Measurements from ENCODE around the gene TNFRSF4. TPM values are rescaled to one million over a fixed set of nuclear protein-coding genes. Genes with fewer than 3 reads are reported as not detected.

Gene TNFRSF4
- total RNA-seq, 6 experiments from 2014 or later: 0.17 TPM; not detected in 5

DNA sequence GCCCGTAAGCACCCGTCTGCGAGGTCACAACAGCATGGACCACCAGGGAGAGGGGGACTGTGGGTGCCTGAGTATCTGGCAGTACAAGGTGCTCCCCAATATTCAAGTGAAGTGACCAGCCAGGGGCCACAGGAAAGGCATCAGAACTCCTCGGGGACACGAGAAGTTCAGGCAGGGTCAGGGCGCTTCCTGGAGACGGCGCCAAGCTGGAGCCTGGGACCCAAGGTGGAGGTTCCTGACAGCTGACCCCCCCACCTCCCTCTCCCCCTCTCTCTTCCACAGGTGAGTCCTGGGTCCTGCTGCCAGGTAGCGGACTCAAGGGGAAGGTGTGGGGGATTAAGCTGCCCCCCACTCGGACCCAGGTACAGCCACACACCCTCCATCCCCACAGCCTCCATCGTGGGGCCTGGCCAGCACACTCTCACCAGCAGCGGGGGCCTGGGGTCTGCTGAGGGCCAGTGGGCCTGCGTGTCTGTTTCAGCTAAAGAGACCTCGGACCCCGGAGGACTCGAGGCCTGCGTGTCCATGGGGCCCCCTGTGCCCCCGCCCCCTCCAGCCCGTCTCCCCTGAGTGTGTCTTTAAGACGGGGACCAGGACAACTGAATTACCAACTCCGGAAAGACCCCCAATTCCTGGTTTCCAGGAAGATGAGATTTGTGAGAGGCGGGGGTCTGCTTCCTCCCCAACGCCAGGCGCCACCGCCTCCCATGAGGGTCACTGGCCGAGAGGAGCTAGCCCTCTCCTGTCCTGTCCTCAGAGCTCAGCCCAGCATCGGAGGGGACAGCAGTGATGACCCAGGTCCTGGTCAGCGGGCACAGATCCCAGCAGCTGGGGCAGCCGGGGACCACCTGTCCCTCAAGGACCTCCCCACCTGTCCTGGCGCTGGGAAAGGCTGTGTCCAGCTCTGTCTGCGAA is 13.7 kb downstream of the TNFRSF4 start:
- TF ChIP-seq, protein P1, sequence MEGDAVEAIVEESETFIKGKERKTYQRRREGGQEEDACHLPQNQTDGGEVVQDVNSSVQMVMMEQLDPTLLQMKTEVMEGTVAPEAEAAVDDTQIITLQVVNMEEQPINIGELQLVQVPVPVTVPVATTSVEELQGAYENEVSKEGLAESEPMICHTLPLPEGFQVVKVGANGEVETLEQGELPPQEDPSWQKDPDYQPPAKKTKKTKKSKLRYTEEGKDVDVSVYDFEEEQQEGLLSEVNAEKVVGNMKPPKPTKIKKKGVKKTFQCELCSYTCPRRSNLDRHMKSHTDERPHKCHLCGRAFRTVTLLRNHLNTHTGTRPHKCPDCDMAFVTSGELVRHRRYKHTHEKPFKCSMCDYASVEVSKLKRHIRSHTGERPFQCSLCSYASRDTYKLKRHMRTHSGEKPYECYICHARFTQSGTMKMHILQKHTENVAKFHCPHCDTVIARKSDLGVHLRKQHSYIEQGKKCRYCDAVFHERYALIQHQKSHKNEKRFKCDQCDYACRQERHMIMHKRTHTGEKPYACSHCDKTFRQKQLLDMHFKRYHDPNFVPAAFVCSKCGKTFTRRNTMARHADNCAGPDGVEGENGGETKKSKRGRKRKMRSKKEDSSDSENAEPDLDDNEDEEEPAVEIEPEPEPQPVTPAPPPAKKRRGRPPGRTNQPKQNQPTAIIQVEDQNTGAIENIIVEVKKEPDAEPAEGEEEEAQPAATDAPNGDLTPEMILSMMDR (IDR thresholded peaks at IDR 0.05): no peak
- no peak overlapping the region for H3K4me3 Mint-ChIP-seq
- H3K27me3 Mint-ChIP-seq (ENCODE audit: insufficient read depth): peaks cover 5% of the 10 kb centered on the region
- no peak for DNase-seq
- H3K4me1 Mint-ChIP-seq (ENCODE audit: low read depth): no peaks in the 10 kb centered on the region
- peaks cover 2% of the 10 kb centered on the region for H3K9me3 Mint-ChIP-seq
- peaks cover 2% of the 10 kb centered on the region; the same call in 1 of the 2 replicates for H3K36me3 Mint-ChIP-seq (ENCODE audit: low read depth)
- H3K27ac Mint-ChIP-seq: no peak overlapping the region

DNA sequence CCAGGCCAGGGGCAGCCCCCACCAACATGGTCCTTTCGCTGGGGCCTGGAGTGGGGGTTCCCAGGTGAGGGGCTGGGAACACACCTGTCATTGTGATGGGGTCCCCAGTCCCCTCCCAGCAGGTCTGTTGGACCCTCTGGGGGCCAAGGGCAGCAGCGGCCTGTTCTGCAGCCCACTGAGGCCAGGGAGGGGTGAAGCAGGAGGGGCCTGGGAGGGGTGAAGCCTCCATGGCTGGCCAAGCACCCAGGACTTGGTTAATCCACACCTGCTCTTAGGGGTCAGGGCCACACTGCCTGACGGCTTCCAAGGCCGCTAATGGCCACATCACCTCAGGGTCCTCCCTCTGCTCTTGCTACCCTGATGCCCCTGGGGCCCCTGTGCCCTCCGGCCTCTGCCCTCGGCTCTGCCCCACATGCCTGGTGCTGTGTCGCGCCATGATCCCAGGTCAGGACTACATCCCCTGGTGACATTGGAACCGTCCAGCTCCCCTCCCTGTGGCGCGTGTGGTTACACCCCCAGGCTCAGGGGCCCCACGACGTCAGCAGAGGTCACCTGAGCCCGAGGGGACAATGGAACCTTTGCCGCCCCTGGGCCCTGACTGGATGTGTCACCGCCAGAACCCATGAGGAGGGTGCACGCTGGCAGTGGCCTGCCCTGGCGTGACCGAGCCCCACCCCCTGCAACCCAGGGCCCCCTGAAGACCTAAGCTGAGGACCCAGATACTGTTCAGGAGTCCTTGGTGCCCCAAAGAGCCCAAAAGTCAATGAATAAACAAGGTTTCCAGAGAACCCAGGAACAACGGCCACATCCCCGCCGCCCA is 14.6 kb downstream of the TNFRSF4 start:
- Mint-ChIP-seq H3K4me3 (no peak overlapping the region), H3K27ac (no peak overlapping the region), H3K9me3 (peaks cover 11% of the 10 kb centered on the region), H3K27me3 (ENCODE audit: insufficient read depth) (peaks cover 5% of the 10 kb centered on the region), H3K36me3 (ENCODE audit: low read depth) (peaks cover 11% of the 10 kb centered on the region; the same call in 1 of the 2 replicates), H3K4me1 (ENCODE audit: low read depth) (no peaks in the 10 kb centered on the region)
- TF ChIP-seq, protein P1 (IDR thresholded peaks at IDR 0.05): no peak
- no peak for DNase-seq

DNA sequence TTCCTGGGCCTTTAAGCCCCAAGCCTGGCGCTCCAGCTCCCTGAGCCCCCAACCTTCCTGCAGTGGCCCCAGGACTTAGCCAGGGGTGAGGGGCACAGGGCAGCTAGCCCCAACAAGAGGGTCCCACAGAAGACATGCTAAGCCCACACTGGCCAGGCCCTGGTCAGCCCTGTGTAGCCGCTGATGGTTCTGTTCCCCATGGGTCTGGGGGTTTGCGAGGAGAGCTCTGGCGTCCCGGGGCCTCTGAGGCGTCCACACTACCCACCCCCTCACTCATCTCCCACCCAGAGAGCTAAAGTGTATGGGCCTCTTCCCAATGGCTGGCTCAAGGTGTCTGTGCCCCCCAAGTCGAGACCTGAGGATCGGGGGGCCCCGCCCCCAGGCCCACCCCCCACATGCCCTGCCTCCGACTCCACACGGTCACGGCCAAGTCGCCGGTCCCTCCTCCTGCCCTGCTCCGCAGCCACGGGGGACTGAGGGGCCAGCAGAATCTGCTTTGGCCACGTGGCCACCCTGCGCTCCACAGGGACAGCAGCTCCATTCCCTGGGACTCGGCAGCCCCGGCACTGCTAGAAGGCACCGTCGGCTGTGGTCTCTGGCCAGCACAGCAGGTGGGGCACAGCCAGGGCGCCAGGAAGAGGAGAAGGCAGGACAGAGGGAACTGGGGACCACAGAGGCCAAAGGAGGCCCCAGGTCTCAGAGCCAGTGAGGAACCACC is 15.4 kb downstream of the TNFRSF4 start:
- Mint-ChIP-seq H3K9me3 (peaks cover 14% of the 10 kb centered on the region), H3K4me3 (no peak overlapping the region), H3K27me3 (ENCODE audit: insufficient read depth) (peaks cover 5% of the 10 kb centered on the region), H3K36me3 (ENCODE audit: low read depth) (peaks cover 14% of the 10 kb centered on the region; the same call in 1 of the 2 replicates), H3K4me1 (ENCODE audit: low read depth) (no peaks in the 10 kb centered on the region), H3K27ac (no peak overlapping the region)
- no peak for DNase-seq
- TF ChIP-seq, protein P1 (IDR thresholded peaks at IDR 0.05): no peak

DNA sequence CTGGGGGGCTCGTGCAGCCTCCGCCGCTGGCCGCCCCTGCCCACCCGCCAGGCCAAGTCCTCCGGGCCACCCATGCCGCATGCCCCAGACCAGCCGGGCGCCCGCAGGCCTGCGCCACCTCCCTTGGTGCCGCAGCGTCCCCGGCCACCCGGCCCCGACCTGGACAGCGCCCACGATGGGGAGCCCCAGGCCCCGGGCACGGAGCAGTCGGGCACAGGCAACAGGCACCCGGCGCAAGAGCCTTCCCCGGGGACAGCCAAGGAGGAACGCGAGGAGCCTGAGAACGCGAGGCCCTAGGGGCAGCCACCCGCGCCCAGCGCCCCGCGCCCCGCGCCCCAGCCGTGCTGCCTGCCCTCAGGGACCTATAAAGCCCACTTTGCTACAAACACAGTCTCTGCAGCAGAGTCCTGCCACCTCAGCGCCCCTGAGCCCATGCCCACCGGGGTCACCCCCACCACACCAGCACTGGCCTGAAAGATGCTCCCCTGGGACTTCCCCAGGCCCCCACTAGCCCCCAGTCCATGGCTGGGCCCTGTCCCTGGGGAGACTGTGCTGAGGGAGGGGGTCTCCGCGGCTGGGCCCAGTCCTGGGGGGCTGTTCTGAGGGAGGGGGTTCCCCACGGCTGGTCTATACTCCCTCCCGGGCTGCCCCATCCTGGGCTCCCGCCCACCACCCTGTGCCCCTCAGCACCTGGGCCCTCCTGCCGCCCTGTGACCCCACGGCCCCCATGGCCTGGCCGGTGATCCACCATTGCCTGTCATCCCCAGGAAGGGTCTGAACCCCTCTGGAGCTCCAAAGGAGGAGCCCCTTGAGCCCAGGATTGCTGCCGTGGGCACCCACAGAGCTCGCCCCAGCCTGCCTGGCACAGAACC is 16.2 kb downstream of the TNFRSF4 start:
- H3K36me3 Mint-ChIP-seq (ENCODE audit: low read depth): peaks cover 14% of the 10 kb centered on the region; the same call in 1 of the 2 replicates
- TF ChIP-seq, protein P1 (IDR thresholded peaks at IDR 0.05): no peak
- H3K4me1 Mint-ChIP-seq (ENCODE audit: low read depth): no peaks in the 10 kb centered on the region
- DNase-seq: no peak
- H3K27me3 Mint-ChIP-seq (ENCODE audit: insufficient read depth): peaks cover 8% of the 10 kb centered on the region
- peaks cover 14% of the 10 kb centered on the region for H3K9me3 Mint-ChIP-seq
- H3K27ac Mint-ChIP-seq: no peak overlapping the region
- H3K4me3 Mint-ChIP-seq: no peak overlapping the region
